CD4-positive, alpha-beta T cell (primary cell): ENCODE results near the gene ITPRIP. TPM values are rescaled to one million over a fixed set of nuclear protein-coding genes. Genes with fewer than 3 reads are reported as not detected.

Experiments used
- ATAC-seq: fragments of 200-7000 bp; cut with Tn5 transposase; one replicate; pipeline ENCODE4 v1.10.0; 2022; ENCODE audit warnings: mild to moderate bottlenecking; ENCODE audit not compliant: poor library complexity
- CTCF ChIA-PET: fragments of 350-600 bp; sonication (Branson Sonifier 250); formaldehyde crosslinking; loops from one replicate; lab custom pipeline; 2021; ENCODE audit warnings: antibody characterized with exemption, inconsistent platforms; lab: Charles Lee
- POLR2A ChIA-PET: fragments of 350-600 bp; sonication (Branson Sonifier 250); formaldehyde crosslinking; loops from one replicate; lab custom pipeline; 2021; ENCODE audit warnings: antibody characterized with exemption, inconsistent platforms; lab: Charles Lee
- DNase-seq, 14 experiments: peaks; one replicate each; pipeline ENCODE4 v3.0.0-alpha.2; 2013 to 2020; ENCODE audit warnings: mixed read lengths in 2 of 14
- H3K27ac ChIP-seq, 2 donors: one replicate each; pipeline versions ENCODE4 v1.5.1 to v1.7.0; 2013; ENCODE audit warnings: low read length in 2 of 2, low read depth in 1 of 2, mild to moderate bottlenecking in 1 of 2
- H3K27me3 ChIP-seq, 2 experiments: 1 replicate in 1 of 2; 2 replicates in 1 of 2; pipeline versions ENCODE4 v1.6.1 to v1.7.0; 2013; ENCODE audit warnings: low read length in 2 of 2, control low read depth in 1 of 2, mild to moderate bottlenecking in 1 of 2, moderate library complexity in 1 of 2; ENCODE audit not compliant: insufficient read depth in 2 of 2, control insufficient read depth in 1 of 2
- H3K36me3 ChIP-seq: one replicate; pipeline ENCODE4 v1.6.1; 2013; ENCODE audit warnings: low read length, control low read depth; ENCODE audit not compliant: insufficient read depth
- H3K4me1 ChIP-seq: one replicate; pipeline ENCODE4 v1.6.1; 2013; ENCODE audit warnings: low read length, control low read depth; ENCODE audit not compliant: insufficient read depth
- H3K4me3 ChIP-seq: one replicate; pipeline ENCODE4 v1.5.1; 2013; ENCODE audit warnings: mild to moderate bottlenecking, low read length, moderate library complexity
- H3K9me3 ChIP-seq, 2 experiments: 1 replicate in 1 of 2; 2 replicates in 1 of 2; pipeline versions ENCODE4 v1.6.1 to v1.7.0; 2013; ENCODE audit warnings: low read length in 2 of 2, mild to moderate bottlenecking in 2 of 2, control low read depth in 1 of 2, moderate library complexity in 1 of 2; ENCODE audit not compliant: control insufficient read depth in 1 of 2, insufficient read depth in 1 of 2
- H3K27ac Mint-ChIP-seq: one replicate; pipeline ENCODE4 v1.8.0; 2020; ENCODE audit warnings: mixed read lengths
- H3K27me3 Mint-ChIP-seq: one replicate; pipeline ENCODE4 v1.8.0; 2021; ENCODE audit warnings: mixed read lengths
- H3K36me3 Mint-ChIP-seq: one replicate; pipeline ENCODE4 v1.8.0; 2021; ENCODE audit warnings: low read depth, mixed read lengths
- H3K4me1 Mint-ChIP-seq: one replicate; pipeline ENCODE4 v1.8.0; 2021; ENCODE audit warnings: low read depth, mixed read lengths
- H3K4me3 Mint-ChIP-seq: one replicate; pipeline ENCODE4 v1.8.0; 2020; ENCODE audit warnings: mild to moderate bottlenecking, mixed read lengths
- H3K9me3 Mint-ChIP-seq: one replicate; pipeline ENCODE4 v1.8.0; 2020; ENCODE audit warnings: mixed read lengths
- intact Hi-C, 2 experiments: fragments of 100-400 bp; cut with DNase I in 1 of 2; cut with micrococcal nuclease in 1 of 2; formaldehyde crosslinking; loops; one replicate each; pipeline versions ENCODE4 v1.15.1 to v1.9.0; 2023 to 2025; cut with DNase I, micrococcal nuclease
- total RNA-seq, 174 experiments: library from RNA in 2 of 174; stranded (reverse) in 2 of 174; gene quantifications; one replicate each; pipeline ENCODE4 v1.2.3 and lab custom pipeline; 2021 to 2026
- TF ChIP-seq, protein P1 (sequence below): fragments of 200-600 bp; IDR thresholded peaks from one replicate; pipeline ENCODE4 v1.8.0; 2022; ENCODE audit warnings: antibody characterized with exemption, mild to moderate bottlenecking

ITPRIP gene
- total RNA-seq, 2 experiments from 2014 or later = 127 to 133 TPM

DNA sequence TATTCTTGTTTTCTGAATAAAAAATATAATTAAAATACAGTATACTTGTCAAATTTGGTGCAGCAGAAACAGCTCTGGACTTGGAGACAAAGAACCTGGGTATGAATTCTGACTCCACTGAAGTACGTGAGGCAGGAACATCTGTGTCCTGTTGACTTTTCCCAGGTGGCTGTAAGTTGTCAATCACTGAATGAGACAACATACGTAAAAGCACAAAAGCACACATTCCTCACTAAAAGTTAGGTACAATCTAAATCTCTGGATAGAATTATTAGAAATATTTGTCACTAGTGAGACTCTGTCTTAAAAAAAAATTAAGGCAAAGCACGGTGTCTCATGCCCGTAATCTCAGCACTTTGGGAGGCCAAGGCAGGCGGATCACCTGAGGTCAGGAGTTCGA, 33.5 kb upstream of the ITPRIP start:
- ChIA-PET CTCF (no interaction called here), POLR2A (no interaction called here)
- TF ChIP-seq, protein P1, sequence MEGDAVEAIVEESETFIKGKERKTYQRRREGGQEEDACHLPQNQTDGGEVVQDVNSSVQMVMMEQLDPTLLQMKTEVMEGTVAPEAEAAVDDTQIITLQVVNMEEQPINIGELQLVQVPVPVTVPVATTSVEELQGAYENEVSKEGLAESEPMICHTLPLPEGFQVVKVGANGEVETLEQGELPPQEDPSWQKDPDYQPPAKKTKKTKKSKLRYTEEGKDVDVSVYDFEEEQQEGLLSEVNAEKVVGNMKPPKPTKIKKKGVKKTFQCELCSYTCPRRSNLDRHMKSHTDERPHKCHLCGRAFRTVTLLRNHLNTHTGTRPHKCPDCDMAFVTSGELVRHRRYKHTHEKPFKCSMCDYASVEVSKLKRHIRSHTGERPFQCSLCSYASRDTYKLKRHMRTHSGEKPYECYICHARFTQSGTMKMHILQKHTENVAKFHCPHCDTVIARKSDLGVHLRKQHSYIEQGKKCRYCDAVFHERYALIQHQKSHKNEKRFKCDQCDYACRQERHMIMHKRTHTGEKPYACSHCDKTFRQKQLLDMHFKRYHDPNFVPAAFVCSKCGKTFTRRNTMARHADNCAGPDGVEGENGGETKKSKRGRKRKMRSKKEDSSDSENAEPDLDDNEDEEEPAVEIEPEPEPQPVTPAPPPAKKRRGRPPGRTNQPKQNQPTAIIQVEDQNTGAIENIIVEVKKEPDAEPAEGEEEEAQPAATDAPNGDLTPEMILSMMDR = no peak
- Mint-ChIP-seq H3K4me1 (no peaks in the 10 kb centered on the region), H3K4me3 (no peak overlapping the region), H3K27ac (no peak overlapping the region), H3K9me3 (peaks cover 2% of the 10 kb centered on the region), H3K36me3 (no peaks in the 10 kb centered on the region), H3K27me3 (peaks cover 62% of the 10 kb centered on the region)
- DNase-seq (no peak), ATAC-seq (no peak)
- Histone ChIP-seq H3K36me3 (no peaks in the 10 kb centered on the region), H3K27me3 (peaks cover 0 to 12% of the 10 kb centered on the region in 2 experiments), H3K27ac (no peak overlapping the region), H3K4me3 (no peak overlapping the region), H3K9me3 (peaks cover 0 to 5% of the 10 kb centered on the region in 2 experiments), H3K4me1 (no peaks in the 10 kb centered on the region)
- intact Hi-C loops = no loop called here

DNA sequence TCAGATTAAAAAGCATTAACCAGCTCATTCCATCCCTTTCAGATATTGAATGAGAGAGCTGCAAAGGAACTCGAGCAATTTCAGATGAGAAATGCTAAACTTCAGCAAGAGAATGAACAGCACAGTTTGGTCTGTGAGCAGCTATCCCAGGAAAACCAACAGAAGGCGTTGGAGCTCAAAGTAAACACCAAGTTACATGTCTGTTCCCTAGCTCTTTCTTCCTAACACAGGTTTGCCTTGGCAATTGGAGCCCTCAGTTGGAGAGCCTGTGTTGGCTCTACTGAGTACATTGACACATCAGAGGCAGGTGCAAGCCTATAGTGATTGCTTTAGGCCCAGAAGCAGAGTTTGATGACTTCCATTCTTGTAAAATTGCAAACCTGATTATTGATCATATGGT, 30.1 kb upstream of the ITPRIP start:
- H3K9me3 Mint-ChIP-seq = peaks cover 2% of the 10 kb centered on the region
- H3K9me3 ChIP-seq = peaks cover 0 to 5% of the 10 kb centered on the region in 2 experiments
- H3K4me1 ChIP-seq = no peaks in the 10 kb centered on the region
- ChIA-PET POLR2A (interaction anchor here (1.3 kb wide), 1 partner anchor 15 kb away, joined by 3 read pairs; the partner anchor contains the start of gene CFAP58), CTCF (no interaction called here)
- no peak overlapping the region for H3K27ac ChIP-seq
- TF ChIP-seq, protein P1 = no peak
- intact Hi-C loops = no loop called here
- no peak for DNase-seq
- H3K4me3 ChIP-seq = no peak overlapping the region
- no peaks in the 10 kb centered on the region for H3K4me1 Mint-ChIP-seq
- peaks cover 62% of the 10 kb centered on the region for H3K27me3 Mint-ChIP-seq
- no peak overlapping the region for H3K27ac Mint-ChIP-seq
- H3K36me3 Mint-ChIP-seq = no peaks in the 10 kb centered on the region
- no peak for ATAC-seq
- H3K27me3 ChIP-seq = peaks cover 4 to 12% of the 10 kb centered on the region in 2 experiments
- H3K4me3 Mint-ChIP-seq = no peak overlapping the region
- no peaks in the 10 kb centered on the region for H3K36me3 ChIP-seq

- H3K4me1 ChIP-seq = no peaks in the 10 kb centered on the region
Measured at GRCh38 chr10:104367904-104368303, 29.6 kb upstream of the ITPRIP start.

More at GRCh38 chr10:104367904-104368303, 29.6 kb upstream of the ITPRIP start:
- no peak overlapping the region for H3K4me3 Mint-ChIP-seq
- ATAC-seq (no peak), DNase-seq (no peak)
- Histone ChIP-seq H3K4me3 (no peak overlapping the region), H3K36me3 (no peaks in the 10 kb centered on the region), H3K27ac (no peak overlapping the region), H3K27me3 (peaks cover 4 to 12% of the 10 kb centered on the region in 2 experiments), H3K9me3 (peaks cover 0 to 5% of the 10 kb centered on the region in 2 experiments)
- TF ChIP-seq, protein P1 = no peak
- H3K27me3 Mint-ChIP-seq = peaks cover 62% of the 10 kb centered on the region
- intact Hi-C loops = no loop called here
- CTCF ChIA-PET = no interaction called here
- no peaks in the 10 kb centered on the region for H3K4me1 Mint-ChIP-seq
- no peaks in the 10 kb centered on the region for H3K36me3 Mint-ChIP-seq
- POLR2A ChIA-PET = interaction anchor here (1.3 kb wide), 1 partner anchor 14 kb away, joined by 3 read pairs; the partner anchor contains the start of gene CFAP58
- peaks cover 2% of the 10 kb centered on the region for H3K9me3 Mint-ChIP-seq
- no peak overlapping the region for H3K27ac Mint-ChIP-seq
